ENCODE measurements around the gene PDE4D.

- no peak for TF ChIP-seq POLR2AphosphoS5 (IDR thresholded peaks at IDR 0.05; ENCODE audit: low read depth, low read length)
- no peak for TF ChIP-seq POLR2A (IDR thresholded peaks at IDR 0.05; ENCODE audit: low read depth, low read length)
Observed at GRCh38 chr5:59264013-59264412, 629.5 kb downstream of the PDE4D start.
